GM19239 (cell line): Measurements from ENCODE around the gene TBK1.

ENCODE experiments used
- DNase-seq: peaks from one replicate; pipeline ENCODE4 v3.0.0; 2011; ENCODE audit warnings: low spot score; ENCODE audit not compliant: insufficient read length
- FAIRE-seq: peaks from 2 replicates; lab custom pipeline; 2011; peaks lifted over from hg19 to GRCh38; lab: Jason Lieb, UNC

TBK1 gene

DNA sequence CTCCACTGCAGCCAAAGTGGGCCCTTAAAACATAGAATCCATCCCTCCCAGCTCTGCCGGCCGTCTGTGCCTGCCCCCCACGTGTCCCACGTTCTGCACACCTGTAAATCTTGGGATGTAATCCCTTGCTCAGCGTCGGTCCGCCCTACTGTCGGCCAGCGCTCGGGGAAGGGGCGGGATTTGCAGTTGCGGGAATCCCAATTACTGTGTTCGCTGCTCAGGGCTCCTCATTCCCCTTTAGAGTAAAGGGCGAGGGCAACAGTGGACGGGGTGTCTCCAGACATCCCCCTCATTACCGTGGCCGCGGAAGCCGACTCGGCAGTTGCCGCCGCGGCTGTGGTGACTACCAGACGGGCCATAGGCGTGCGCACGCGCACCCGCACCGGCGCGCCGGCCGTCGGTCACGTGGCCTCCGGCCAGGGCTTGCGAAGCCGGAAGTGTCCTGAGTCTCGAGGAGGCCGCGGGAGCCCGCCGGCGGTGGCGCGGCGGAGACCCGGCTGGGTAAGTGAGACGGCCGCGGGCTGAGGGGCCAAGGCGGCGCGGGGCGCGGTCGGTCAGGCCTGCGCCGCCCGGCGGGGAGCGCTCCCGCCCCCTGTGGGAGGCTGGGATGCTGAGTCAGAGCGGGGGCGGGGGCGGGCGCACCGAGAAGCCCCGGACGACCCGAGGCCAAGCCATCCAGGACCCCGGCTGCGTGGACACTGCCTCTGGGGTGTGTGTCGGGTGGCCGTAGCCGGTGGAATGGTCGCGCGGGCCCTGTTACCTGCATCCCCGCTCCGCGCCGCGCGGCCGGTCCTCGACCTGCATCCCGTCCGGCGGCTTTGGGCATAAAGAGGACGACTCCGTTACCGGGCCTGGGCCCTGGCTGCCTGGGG is at the start of gene TBK1:
TBK1 (plus strand) TSS at position 434 of the 872 bp plus-strand sequence. CDS start 3,751 bp downstream, outside the sequence.
- FAIRE-seq: peak; percentile 80
- peak; percentile 83 for DNase-seq

DNA sequence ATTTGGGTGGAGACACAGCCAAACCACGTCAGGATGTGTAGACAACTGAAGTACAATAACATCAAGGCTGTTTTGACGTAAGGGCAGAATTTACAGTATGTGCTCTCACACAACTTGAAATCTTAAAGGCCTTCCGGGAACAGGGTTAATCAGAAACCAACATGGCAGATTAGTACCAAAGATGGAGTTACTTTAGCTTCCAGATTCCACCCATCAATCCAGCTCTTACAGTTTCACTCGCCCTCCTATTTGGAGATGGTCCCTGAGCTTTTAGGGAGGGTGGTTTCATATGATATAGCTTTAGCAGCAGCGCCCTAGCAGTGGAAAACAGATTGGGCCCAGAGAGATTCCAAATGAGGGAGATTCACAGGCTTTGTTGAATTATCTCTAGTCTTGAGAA is 49.7 kb upstream of the TBK1 start:
- no peak for FAIRE-seq
- no peak for DNase-seq

DNA sequence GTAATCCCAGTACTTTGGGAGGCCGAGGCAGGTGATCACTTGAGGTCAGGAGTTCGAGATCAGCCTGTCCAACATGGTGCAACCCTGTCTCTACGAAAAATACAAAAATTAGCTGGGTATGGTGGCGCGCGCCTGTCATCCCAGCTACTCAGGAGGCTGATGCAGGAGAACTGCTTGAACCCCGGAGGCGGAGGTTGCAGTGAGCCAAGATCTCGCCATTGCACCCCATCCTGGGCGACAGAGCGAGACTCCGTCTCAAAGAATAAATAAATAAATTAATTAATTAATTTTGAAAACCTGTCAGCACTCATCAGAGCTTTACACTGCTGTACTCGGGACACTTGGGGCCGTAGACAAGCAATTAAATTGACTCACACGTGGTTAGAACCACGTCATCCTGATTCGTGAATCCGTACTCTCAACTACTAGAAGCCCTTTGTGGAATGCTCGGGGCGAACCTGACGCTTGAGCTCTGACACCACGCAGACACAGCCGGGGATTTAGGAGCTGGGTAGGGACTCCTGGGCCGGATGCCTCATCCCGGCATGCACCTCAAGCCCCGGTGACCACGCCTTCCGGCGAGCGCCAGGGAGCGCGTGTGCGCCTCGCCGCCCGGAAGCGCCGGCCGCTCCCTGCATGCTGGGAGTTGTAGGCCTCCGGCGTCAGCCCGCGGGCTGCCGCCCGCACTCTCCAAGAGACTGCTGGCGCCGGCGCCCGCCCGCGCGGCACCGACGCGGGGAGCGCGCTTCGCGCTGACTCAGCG is 48.0 kb upstream of the TBK1 start, which contains the start of gene XPOT:
XPOT (plus strand) TSS at position 686 of the 763 bp plus-strand sequence. CDS start 5,644 bp downstream, outside the sequence.
- DNase-seq (peak; percentile 91), FAIRE-seq (peak; percentile 37)

DNA sequence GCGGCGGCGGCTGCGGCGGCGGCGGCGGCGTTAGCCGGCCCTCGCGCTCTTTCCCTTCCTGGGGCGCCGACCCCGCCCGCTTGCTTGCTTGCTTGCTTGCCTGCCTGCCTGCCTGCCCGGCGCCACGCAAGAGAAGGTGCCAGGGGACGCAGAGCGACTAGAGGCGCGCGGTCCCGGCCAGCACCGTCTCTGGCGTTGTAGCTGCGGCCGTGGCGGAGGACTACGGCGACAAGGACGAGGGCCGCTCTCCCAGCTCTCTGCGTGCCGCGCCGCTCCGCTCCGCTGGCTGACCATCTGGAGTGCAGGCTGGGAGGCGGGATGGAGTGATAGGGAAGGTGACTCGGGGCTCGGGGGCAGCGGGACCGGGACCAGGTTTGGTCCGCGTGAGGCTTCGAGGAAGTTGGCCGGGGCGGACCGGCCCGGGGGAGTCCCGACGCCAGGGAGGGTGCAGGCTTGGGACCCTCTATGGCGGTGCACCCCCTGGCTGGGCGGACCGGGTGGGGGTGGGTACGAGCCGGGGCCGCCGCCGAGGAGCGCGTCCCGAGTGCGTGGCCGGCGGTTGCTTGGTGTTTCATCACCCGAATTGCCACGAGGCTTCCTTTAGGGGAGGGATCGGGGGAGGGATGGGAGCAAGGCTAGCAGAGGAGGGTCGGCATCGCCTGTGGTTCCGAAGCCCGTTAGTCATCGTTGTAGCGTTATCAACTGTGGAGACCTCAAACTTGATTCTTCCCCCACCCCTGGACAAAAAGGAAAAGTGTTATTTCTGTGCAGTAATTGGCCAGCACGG is 47.3 kb upstream of the TBK1 start:
- DNase-seq (peak; percentile 35), FAIRE-seq (no peak)

DNA sequence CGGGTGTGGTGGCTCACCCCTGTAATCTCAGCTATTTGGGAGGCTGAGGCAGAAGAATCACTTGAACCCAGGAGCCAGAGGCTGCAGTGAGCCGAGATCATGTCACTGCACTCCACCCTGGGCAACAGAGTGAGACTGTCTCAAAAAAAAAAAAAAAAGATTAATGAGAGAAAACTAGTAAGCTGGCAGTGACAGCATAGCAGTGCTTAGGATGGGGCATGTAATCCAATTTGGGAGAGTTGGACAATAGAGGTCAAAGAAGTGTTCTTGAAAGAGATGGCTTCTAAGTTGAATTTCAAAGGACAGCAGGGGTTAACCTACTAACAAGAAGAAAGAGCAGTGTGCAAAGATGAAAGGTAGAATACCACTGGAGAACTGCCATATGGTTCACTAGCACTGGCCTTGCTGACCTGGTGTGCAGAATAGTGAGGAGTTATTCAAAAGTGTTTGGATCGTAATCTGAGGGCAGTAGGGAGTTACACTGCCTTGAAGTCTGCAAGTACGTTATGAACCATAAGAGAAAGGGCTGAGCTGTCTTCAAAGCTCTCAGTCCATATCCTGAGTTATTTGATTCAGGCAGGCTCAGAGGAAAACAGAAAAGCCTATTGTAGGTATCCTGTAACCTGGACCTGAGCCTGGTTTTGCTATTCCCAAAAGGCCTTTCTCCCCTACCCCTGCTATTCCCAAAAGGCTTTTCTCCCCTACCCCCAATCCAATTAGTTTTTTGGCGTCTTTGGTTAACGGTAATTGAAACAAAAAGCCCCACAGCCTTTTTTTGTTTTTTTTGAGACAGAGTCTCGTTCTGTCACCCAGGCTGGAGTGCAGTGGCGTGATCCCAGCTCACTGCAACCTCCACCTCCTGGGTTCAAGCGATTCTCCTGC is 44.3 kb upstream of the TBK1 start:
- DNase-seq (no peak), FAIRE-seq (no peak)

DNA sequence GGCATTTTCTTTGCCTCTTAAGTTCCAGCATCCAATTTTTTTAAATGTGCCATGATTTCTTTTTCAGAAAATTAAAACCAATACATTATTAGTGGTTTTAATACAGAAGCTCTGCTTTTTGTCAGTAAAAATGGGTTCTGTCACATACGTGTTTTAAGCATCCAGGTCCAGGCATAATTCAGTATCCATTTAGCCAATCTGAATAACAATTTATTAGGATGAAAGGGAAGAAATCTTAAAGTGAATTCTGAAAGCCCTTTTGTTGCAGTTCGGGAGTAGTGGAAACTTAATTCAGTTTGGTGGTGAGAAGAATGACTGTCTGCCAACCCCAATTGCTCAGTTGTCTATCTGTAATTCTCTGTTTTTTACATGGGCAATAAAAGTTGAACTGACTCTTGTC is 40.5 kb upstream of the TBK1 start:
- no peak for FAIRE-seq
- DNase-seq: no peak

DNA sequence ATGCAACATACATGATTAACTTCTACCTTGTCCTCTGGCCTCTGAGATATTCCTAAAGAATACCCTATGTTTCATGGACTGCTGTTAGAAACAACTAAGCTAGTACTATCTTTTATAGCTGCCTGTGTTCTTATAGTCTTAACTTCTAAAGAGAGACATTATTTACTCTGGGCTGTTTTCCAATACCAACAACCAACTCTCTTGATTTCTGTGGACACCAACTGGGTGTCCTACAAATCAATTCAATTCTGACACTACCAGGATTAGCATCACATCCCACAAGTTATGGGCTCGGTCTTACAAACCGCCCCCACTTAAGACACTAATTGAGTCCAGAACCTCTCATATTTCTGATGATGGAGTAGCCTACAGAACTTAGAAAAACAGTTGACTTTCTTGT is 39.5 kb upstream of the TBK1 start:
- FAIRE-seq: no peak

DNA sequence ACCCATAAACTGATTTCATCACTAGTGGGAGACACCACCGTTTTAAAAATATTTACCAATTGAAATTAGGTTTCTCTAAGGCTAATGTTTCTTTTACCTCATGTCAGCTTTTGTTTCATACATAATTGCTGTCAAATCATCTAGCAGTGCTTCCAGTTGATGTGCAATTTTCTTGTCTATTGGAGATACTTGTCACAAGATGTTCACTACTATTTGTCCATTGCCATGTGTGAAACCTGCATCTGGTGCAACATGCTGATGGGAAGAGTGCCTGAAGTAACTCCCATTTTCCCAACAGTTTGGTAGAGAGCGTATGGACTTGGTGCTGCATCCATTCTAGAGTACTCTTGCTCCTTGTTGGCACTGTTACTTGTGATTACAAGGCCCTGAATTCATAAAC is 38.0 kb upstream of the TBK1 start:
- FAIRE-seq: no peak

More for the DNA sequence above, 39.5 kb upstream of the TBK1 start:
- DNase-seq: no peak

DNA sequence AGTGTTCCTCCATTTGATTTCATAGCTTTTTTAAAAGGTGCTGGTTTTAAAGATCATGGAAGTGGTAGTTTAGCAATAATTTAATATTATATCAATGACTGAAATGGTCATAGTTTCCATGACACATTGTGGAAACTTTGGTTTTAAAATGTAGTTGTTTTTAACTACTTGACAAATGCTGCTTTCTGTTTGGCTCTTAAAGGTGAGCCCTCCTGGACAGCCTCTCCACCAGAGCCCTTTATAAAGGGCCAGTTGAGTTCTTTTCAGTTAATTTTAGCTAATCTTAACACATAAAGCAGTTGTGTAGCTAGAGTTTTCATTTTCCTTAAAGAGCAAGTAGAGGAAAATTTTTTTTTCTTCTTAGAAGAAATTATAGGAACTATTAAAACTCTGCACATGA is 33.7 kb upstream of the TBK1 start:
- no peak for FAIRE-seq
- DNase-seq: no peak

More for the DNA sequence above, 38.0 kb upstream of the TBK1 start:
- DNase-seq: no peak

DNA sequence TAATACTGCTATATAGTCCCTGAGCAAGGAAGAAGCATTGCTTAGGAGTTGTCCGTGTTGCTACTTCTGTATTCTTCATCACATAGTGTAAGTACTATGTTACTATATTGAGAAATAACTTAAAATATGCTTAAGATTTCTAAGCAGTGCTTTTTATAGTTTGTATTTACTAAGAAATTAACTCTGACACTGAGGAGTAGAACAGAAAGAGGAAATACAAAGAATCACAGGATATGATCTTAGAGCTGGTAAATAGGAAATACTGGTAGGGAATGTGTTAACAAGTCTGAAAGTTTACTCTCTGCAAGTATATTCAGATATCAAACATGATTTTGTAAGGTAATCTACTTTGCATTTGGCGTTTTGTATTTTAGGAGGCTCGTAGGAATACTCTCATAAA is 32.2 kb upstream of the TBK1 start:
- FAIRE-seq (no peak), DNase-seq (no peak)

DNA sequence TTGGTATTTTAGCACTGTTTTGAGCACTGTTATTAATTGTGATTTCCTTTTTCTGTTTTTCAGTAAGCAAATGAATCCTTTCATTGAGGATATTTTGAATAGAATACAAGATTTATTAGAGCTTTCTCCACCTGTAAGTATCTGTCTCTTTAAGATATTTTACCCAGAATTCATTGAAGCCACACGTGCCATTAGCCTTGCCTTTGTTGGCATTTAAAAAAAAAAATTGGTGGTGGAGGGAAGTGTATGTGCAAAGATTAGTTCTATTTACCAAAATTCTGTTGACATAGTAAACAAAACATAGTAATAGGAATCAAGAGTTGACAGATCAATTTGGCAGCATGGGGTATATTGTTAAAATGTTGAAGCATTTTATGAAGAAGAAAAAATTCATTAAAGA is 23.9 kb upstream of the TBK1 start:
- FAIRE-seq (no peak), DNase-seq (no peak)

DNA sequence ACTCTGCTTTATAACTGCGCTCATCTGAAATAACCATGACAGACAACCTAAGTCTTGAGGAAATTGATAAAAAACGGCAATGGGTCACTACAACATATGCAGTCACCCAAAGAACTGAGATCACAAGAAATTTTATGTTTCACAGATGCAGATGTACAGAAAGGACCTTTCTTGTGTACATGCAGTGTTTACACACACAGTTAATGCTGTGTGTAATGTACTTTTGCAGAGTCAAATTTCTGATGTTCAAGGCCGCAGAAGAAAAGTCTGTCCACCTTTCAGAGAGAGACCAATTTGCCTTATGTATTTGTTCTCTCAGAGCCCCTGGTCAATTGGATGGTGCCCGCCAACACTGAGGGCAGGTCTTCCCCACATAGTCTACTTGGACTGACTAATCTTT is 23.0 kb upstream of the TBK1 start:
- no peak for DNase-seq
- FAIRE-seq: no peak

DNA sequence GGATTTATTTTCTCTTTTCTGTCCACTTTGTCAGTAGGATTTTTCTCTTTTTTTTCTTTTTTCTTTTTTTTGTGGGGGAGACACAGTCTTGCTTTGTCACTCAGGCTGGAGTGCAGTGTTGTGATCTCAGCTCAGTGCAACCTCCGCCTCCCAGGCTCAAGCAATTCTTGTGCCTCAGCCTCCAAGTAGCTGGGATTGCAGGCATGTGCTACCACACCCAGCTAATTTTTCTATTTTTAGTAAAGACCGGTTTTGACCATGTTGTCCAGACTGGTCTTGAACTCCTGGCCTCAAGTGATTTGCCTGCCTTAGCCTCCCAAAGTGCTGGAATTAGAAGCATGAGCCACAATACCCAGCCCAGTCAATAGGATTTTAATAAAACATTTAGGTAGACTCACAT is 21.0 kb upstream of the TBK1 start:
- no peak for FAIRE-seq
- no peak for DNase-seq

DNA sequence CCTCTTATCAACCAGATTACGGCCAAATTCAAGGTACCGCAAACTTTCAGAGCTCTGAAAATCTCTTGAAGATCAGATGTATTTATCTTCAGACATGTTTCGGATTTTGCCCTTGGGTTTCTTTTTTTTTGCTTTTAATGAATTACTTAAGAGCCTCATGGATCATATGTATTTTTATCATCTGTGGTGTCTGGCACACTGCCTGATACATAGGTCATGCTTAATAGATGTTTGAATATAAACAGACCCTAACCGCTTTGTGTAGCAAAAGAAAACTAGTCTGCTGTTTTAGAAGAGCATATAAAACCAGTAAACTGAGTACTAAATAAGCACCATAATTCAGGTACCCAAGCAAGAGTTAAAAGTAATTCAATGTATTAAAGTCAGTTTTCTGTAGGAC is 20.1 kb upstream of the TBK1 start:
- DNase-seq (no peak), FAIRE-seq (no peak)

DNA sequence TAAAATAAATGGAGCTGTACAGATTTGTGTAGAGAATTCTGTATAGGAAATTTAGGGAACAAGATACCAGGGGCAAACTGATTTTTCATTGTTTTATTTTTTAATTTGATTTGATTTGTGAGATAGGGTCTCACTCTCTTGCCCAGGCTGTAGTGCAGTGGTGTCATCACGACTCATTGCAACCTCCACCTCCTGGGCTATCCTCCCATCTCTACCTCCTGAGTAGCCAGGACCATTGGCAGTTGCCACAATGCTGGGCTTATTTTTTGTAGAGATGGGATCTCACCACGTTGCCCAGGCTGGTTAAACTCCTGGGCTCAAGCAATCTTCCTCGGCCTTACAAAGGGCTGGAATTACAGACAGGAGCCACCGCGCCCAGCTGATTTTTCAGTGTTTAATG is 18.0 kb upstream of the TBK1 start:
- FAIRE-seq: no peak
- no peak for DNase-seq

DNA sequence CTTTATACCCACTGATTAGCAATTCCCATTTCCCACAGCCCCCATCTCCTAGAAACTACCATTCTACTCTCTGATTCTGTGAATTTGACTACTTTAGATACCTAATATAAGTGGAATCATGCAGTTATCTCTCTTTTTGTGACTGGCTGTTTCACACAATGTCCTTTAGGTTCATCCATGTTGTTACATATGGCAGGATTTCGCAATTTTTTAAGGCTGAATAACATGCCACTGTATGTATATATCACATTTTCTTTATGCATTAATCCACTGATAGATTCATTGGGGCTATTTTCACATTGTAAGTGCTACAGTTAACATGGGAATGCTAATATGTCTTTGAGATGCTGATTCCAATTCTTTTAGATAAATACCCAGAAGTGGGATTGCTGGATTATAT is 11.8 kb upstream of the TBK1 start:
- FAIRE-seq: no peak
- DNase-seq: no peak

DNA sequence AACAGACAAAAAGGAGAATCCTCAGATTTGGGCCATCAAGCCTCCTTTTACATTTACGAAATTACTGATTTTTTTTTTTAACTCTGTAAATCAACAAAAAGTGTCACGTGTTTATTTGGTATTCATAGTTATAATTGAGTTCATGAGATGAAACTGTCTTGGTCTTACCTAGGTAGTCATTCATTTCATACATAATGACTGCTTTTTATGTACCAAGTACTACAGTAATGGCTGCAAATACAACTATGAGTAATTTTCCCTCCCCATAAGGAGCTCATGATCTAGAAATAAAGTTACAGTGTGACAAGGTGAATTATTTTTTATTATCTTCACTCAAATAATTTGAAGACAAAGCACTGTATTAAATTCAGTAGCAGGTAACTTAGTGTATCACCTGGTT is 6.4 kb upstream of the TBK1 start:
- DNase-seq (no peak), FAIRE-seq (no peak)

DNA sequence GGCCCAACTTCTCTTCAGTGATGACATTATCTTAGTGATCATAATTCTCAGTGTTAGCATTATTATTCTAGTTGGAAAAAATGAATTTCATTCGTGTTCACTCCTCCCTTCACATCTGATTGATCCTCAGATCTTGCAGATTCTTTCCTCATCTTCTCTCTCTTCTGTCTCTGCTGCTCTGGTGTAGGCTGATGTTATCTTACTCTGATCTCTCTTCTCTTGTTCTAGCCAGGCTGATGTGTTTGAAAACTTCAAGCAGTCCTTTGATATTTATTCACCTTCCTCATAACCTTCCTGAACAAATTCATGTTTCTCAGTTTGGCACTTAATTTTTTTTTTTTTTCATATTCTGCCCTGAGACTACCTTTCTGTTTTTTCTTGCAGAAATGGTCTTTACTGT is 5.6 kb upstream of the TBK1 start:
- no peak for DNase-seq
- FAIRE-seq: no peak

DNA sequence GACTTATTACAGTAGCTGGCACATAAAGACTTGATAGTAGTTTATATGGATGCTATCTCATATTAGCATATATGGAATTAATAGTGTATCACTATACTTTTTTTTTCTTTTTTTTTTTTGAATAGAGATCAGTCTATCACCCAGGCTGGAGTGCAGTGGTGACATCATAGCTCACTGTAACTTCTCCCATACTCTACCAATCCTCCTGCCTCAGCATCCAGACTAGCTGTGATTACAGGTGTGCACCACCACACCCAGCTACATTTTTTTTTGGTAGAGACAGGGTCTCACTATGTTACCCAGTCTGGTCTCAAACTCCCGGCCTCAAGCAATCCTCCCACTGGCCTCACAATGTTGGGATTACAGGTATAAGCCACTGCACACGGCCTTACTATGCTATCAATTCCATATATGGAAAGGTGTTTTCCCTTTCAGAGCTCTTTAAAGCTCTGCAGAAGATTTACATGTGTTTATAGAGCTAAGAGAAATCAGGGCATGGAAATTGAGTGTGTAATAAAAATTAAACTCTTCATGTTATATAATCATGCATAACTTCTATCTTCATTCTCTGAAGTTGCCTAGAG is 1.8 kb upstream of the TBK1 start:
- FAIRE-seq (no peak), DNase-seq (no peak)
